Cardiac fibroblast (primary cell): ENCODE results near the gene TTLL11.

Experiments
- DNase-seq, 2 donors: peaks; one replicate each; pipeline versions ENCODE4 v3.0.0 to v3.0.0-alpha.2; 2010; ENCODE audit warnings: low read depth in 2 of 2
- H3K4me3 ChIP-seq, 2 donors: replicated peaks in 1 of 2; 1 replicate in 1 of 2; 2 replicates in 1 of 2; pipeline ENCODE4 v1.5.1; 2011; ENCODE audit warnings: low read depth in 2 of 2, low read length in 2 of 2, mild to moderate bottlenecking in 2 of 2, moderate library complexity in 1 of 2
- TF ChIP-seq, protein P1 (sequence below): IDR thresholded peaks from one replicate; pipeline ENCODE4 v1.5.1; 2011; ENCODE audit warnings: low read depth, mild to moderate bottlenecking, low read length, inconsistent platforms

Gene TTLL11

GRCh38 chr9:121773954-121774714 lies 319.0 kb downstream of the TTLL11 start:
- no peak for DNase-seq
- TF ChIP-seq, protein P1, sequence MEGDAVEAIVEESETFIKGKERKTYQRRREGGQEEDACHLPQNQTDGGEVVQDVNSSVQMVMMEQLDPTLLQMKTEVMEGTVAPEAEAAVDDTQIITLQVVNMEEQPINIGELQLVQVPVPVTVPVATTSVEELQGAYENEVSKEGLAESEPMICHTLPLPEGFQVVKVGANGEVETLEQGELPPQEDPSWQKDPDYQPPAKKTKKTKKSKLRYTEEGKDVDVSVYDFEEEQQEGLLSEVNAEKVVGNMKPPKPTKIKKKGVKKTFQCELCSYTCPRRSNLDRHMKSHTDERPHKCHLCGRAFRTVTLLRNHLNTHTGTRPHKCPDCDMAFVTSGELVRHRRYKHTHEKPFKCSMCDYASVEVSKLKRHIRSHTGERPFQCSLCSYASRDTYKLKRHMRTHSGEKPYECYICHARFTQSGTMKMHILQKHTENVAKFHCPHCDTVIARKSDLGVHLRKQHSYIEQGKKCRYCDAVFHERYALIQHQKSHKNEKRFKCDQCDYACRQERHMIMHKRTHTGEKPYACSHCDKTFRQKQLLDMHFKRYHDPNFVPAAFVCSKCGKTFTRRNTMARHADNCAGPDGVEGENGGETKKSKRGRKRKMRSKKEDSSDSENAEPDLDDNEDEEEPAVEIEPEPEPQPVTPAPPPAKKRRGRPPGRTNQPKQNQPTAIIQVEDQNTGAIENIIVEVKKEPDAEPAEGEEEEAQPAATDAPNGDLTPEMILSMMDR = no peak
- H3K4me3 ChIP-seq = no peak overlapping the region

- H3K4me3 ChIP-seq = no peak overlapping the region
- TF ChIP-seq, protein P1 = no peak
- no peak for DNase-seq
Observed at GRCh38 chr9:121773286-121773953, 319.7 kb downstream of the TTLL11 start.

DNA sequence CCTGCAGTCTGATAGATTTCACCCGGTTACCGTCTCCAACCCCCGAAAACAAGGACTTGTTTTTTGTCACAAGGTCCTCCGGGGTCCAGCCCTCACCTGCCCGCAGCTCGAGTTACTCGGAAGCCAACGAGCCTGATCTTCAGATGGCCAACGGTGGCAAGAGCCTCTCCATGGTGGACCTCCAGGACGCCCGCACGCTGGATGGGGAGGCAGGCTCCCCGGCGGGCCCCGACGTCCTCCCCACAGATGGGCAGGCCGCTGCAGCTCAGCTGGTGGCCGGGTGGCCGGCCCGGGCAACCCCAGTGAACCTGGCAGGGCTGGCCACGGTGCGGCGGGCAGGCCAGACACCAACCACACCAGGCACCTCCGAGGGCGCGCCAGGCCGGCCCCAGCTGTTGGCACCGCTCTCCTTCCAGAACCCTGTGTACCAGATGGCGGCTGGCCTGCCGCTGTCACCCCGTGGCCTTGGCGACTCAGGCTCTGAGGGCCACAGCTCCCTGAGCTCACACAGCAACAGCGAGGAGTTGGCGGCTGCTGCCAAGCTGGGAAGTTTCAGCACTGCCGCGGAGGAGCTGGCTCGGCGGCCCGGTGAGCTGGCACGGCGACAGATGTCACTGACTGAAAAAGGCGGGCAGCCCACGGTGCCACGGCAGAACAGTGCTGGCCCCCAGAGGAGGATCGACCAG lies 320.4 kb downstream of the TTLL11 start:
- no peak overlapping the region for H3K4me3 ChIP-seq
- TF ChIP-seq, protein P1 = no peak

More for the DNA sequence above, 320.4 kb downstream of the TTLL11 start:
- DNase-seq = no peak
